ENCODE results near the gene SMIM36. TPM values are rescaled to one million over a fixed set of nuclear protein-coding genes. Genes with fewer than 3 reads are reported as not detected.

The SMIM36 gene
- total RNA-seq, 4 donors from 2014 or later: not detected

DNA sequence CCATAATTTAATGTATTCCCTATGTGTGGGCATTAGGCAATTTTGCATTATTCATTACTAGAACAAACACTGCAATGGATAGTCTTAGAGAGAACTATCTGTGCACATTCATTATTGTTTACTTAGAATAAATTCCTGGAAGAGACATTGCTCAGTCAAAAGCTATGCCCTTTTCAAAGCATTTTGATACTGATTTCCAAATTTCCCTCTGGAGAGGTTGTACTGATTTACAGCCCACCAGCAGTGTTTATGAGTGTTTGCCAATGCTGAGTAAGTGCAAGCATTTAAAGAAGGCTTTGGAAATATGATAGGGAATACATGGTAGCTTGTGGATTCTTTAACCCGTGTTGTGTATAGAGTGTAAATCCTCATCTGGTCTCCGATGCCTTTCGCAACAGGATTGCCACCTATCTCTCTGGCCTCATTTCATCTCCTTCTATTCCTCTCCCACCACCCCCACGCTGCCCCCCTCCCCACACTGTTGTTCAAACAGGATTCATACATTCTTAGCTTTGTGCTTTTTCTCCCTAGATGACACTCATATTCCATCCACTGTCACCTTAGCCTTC lies 56.3 kb downstream of the SMIM36 start:
- peak; percentile 92 for ATAC-seq (ENCODE audit: low FRiP score)
- TF ChIP-seq, protein P1, sequence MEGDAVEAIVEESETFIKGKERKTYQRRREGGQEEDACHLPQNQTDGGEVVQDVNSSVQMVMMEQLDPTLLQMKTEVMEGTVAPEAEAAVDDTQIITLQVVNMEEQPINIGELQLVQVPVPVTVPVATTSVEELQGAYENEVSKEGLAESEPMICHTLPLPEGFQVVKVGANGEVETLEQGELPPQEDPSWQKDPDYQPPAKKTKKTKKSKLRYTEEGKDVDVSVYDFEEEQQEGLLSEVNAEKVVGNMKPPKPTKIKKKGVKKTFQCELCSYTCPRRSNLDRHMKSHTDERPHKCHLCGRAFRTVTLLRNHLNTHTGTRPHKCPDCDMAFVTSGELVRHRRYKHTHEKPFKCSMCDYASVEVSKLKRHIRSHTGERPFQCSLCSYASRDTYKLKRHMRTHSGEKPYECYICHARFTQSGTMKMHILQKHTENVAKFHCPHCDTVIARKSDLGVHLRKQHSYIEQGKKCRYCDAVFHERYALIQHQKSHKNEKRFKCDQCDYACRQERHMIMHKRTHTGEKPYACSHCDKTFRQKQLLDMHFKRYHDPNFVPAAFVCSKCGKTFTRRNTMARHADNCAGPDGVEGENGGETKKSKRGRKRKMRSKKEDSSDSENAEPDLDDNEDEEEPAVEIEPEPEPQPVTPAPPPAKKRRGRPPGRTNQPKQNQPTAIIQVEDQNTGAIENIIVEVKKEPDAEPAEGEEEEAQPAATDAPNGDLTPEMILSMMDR (IDR thresholded peaks at IDR 0.05): no peak
- no peak for DNase-seq (ENCODE audit: low spot score)

DNA sequence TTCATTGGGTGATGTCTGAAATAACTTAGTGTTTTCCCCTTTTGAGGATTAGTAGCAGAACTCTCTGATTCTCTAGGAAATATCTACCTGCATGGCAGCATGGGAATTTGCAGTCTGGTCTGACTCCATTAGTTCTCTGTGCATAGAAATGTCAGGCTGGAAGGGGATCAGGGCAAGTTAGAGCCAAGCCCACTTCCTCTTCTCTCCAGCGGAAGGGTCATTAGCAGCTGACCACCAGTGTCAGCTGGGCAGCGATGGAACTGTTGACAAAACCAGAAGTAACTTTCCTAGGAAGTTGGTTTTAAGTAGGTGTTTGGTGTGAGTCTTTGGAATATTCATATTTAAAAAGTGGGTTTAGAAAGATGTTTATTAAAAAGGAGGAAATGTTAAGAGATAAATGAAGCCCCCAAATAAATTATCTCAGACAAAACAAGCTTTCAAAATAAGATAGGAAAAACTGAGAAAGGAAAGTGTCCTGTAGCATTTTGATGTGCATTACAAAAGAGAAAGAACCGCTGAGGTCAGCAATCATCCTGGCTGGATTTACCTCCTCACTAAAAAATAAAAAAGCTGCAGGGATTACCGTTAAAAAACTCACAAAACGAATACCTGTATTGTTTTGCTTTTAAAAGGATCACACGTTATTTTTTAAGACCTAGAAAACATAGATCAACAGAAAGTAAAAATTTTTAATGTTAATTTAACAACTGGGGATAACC lies 57.3 kb downstream of the SMIM36 start:
- DNase-seq (ENCODE audit: low spot score): no peak
- no peak for ATAC-seq (ENCODE audit: low FRiP score)
- TF ChIP-seq, protein P1 (IDR thresholded peaks at IDR 0.05): no peak

DNA sequence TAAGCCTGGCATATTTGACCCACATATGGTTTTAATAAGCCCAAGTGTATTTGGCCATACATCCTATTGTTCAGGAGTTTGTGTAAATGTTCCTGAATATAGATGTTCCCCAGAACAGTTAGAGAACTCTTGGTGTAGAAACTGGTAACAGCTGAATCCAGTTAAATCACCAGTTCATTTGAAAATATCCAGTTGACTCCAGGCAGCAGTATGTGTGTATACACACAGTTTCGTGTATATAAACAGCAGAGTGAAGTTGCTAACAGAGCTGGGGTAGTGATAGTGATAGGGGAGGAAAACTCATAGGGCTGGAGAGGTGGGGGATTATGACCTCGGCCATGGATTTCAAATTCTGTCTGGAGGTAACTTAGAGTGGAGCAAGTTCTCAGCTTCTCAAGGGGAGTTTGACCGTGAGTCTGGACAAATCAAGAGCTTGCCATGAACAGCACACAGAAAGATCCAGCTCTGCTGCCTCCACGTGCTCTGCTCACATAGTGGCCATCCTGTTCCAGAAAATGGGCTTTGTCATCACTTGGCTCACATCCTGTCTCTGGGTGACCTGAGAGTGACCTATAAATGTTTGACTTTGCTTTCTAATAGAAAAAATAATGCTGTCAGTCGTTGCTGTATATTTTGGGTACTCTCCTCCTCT lies 59.0 kb downstream of the SMIM36 start:
- ATAC-seq (ENCODE audit: low FRiP score): no peak
- TF ChIP-seq, protein P1 (IDR thresholded peaks at IDR 0.05): no peak
- DNase-seq (ENCODE audit: low spot score): no peak

DNA sequence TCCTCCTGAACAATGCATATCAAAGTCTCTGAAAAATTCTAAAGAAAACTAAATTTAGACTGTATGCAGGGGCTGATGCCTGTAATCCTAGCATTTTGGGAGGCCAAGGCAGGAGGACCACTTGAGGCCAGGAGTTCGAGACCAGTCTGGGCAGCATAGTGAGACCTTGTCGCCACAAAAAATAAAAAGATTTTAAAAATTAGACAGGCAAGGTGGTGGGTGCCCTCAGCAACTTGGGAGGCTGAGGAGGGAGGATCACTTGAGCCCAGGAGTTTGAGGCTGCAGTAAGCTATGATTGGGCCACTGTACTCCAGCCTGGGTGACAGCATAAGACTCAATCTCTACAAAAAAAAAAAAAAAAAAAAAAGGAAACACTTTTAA lies 59.5 kb downstream of the SMIM36 start:
- ATAC-seq (ENCODE audit: low FRiP score) (no peak), DNase-seq (ENCODE audit: low spot score) (no peak)
- TF ChIP-seq, protein P1 (IDR thresholded peaks at IDR 0.05): no peak

DNA sequence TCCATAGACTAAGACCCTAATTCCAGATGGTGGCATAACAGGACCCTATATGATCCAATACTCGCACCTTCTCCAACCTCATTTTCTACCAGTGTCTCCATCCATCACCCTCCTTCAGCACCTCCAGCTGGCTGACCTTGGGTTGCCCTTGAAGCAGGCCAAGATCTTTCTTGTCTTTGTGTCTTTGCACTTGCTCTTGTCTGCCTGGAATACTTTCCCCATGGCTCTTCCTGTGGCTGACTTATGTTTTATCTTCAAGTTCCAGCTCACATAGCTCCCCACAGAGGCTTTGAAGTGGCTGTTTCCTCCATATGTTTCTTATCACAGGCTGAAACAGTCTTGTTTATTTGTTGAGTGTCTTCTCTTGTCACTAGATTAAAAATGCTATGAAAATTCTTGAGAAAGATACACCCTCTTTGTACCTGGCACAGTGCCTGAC lies 60.0 kb downstream of the SMIM36 start:
- no peak for ATAC-seq (ENCODE audit: low FRiP score)
- TF ChIP-seq, protein P1 (IDR thresholded peaks at IDR 0.05): no peak
- DNase-seq (ENCODE audit: low spot score): no peak

DNA sequence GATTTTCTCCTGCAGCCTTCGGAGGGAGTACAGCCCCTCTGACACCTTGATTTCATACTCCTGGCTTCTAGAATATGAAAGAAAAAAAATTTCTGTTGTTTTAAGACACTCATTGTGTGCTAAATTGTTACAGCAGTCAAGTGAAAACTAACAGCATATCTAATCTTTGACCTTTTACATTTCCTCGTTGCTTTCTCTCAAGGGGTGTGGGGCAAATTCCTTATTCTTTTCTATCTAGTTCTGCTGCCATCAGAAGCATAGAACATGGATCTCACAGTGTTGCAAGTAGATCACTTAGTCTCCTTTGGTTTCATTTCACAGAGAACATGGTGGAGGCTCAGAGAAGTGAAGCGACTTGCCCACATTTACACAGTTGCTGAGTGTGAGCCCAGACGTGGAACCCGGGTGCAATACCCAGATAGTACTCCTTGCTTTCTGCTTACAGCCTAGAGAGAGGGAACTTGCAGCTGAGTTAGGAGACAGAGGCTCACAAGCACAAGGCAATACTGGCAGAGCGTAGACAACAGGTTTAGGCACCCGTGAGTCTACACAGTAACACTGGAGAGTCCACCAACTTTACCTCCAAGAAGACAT lies 60.9 kb downstream of the SMIM36 start:
- no peak for DNase-seq (ENCODE audit: low spot score)
- ATAC-seq (ENCODE audit: low FRiP score): no peak
- TF ChIP-seq, protein P1 (IDR thresholded peaks at IDR 0.05): no peak

Measured in omental fat pad (tissue), 4 donors.